WTC11 (cell line): ENCODE data around the gene FBXO31. TPM values are rescaled to one million over a fixed set of nuclear protein-coding genes. Genes with fewer than 3 reads are reported as not detected.

Source experiments
- ATAC-seq: fragments of 200-7000 bp; cut with Tn5 transposase; 2 replicates; pipeline ENCODE4 v1.10.0; 2021; ENCODE audit warnings: mild to moderate bottlenecking, moderate library complexity
- CTCF ChIA-PET: fragments of 300-600 bp; sonication (Branson Sonifier 250); formaldehyde crosslinking; loops from one replicate; lab custom pipeline; 2021; ENCODE audit warnings: antibody characterized with exemption; lab: Charles Lee
- POLR2A ChIA-PET: fragments of 350-600 bp; sonication (Branson Sonifier 250); formaldehyde crosslinking; loops from one replicate; lab custom pipeline; 2021; ENCODE audit warnings: antibody characterized with exemption; lab: Charles Lee
- DNase-seq: peaks from one replicate; pipeline ENCODE4 v3.0.0; 2021; ENCODE audit warnings: low spot score
- H3K27ac Mint-ChIP-seq: 2 replicates; pipeline ENCODE4 v1.8.0; 2021; ENCODE audit warnings: mixed read lengths
- H3K27me3 Mint-ChIP-seq: 2 replicates; pipeline ENCODE4 v1.8.0; 2021; ENCODE audit warnings: low read depth, mild to moderate bottlenecking, moderate library complexity, mixed read lengths
- H3K36me3 Mint-ChIP-seq: 2 replicates; pipeline ENCODE4 v1.8.0; 2021; ENCODE audit warnings: mixed read lengths
- H3K4me1 Mint-ChIP-seq: 2 replicates; pipeline ENCODE4 v1.8.0; 2022; ENCODE audit warnings: mixed read lengths
- H3K4me3 Mint-ChIP-seq: 2 replicates; pipeline ENCODE4 v1.8.0; 2021; ENCODE audit warnings: mild to moderate bottlenecking, moderate library complexity, mixed read lengths
- H3K9me3 Mint-ChIP-seq: 2 replicates; pipeline ENCODE4 v1.8.0; 2021; ENCODE audit warnings: mixed read lengths
- AR ChIP-seq: fragments of 250-450 bp; sonication (Bioruptor Pico); IDR thresholded peaks from 2 replicates; pipeline ENCODE4 v1.9.0; 2021; ENCODE audit warnings: mild to moderate bottlenecking
- ATF1 ChIP-seq: sonication (generic); formaldehyde crosslinking; IDR thresholded peaks from 2 replicates; pipeline ENCODE4 v1.8.1; 2023; ENCODE audit warnings: mild to moderate bottlenecking, moderate library complexity, missing genetic modification reagents
- CREM ChIP-seq: sonication (generic); formaldehyde crosslinking; IDR thresholded peaks from 2 replicates; pipeline ENCODE4 v1.8.1; 2022; ENCODE audit warnings: mild to moderate bottlenecking, missing genetic modification reagents, moderate library complexity
- E2F5 ChIP-seq: sonication (generic); formaldehyde crosslinking; IDR thresholded peaks from 2 replicates; pipeline ENCODE4 v1.8.1; 2022; ENCODE audit warnings: mild to moderate bottlenecking, moderate library complexity, missing genetic modification reagents
- EMX1 ChIP-seq: fragments of 250-450 bp; sonication (Bioruptor Pico); IDR thresholded peaks from 2 replicates; pipeline ENCODE4 v1.8.0; 2021; ENCODE audit warnings: mild to moderate bottlenecking
- FOXK1 ChIP-seq: sonication (generic); formaldehyde crosslinking; IDR thresholded peaks from 2 replicates; pipeline ENCODE4 v1.8.0; 2022; ENCODE audit warnings: mild to moderate bottlenecking, moderate library complexity, missing genetic modification reagents
- FOXP1 ChIP-seq: sonication (generic); formaldehyde crosslinking; IDR thresholded peaks from 2 replicates; pipeline ENCODE4 v1.8.0; 2022; ENCODE audit warnings: missing genetic modification reagents, mild to moderate bottlenecking, moderate library complexity, borderline replicate concordance
- GABPB1 ChIP-seq: sonication (generic); formaldehyde crosslinking; IDR thresholded peaks from 2 replicates; pipeline ENCODE4 v1.8.1; 2023; ENCODE audit warnings: mild to moderate bottlenecking, missing genetic modification reagents
- IRF2 ChIP-seq: sonication (generic); formaldehyde crosslinking; IDR thresholded peaks from 2 replicates; pipeline ENCODE4 v1.8.0; 2022; ENCODE audit warnings: low read depth, missing genetic modification reagents, borderline replicate concordance
- JAZF1 ChIP-seq: fragments of 250-450 bp; sonication (Bioruptor Pico); IDR thresholded peaks from 2 replicates; pipeline ENCODE4 v1.9.0; 2021; ENCODE audit warnings: moderate library complexity, mild to moderate bottlenecking, inconsistent platforms
- MAX ChIP-seq: sonication (generic); formaldehyde crosslinking; IDR thresholded peaks from 2 replicates; pipeline ENCODE4 v1.8.0; 2022; ENCODE audit warnings: mild to moderate bottlenecking, missing genetic modification reagents
- PREB ChIP-seq: sonication (generic); formaldehyde crosslinking; IDR thresholded peaks from 2 replicates; pipeline ENCODE4 v1.8.1; 2022; ENCODE audit warnings: mild to moderate bottlenecking, missing genetic modification reagents, moderate library complexity, borderline replicate concordance
- SOX15 ChIP-seq: fragments of 250-450 bp; sonication (Bioruptor Pico); IDR thresholded peaks from 2 replicates; pipeline ENCODE4 v1.9.0; 2021; ENCODE audit warnings: mild to moderate bottlenecking
- ZBTB21 ChIP-seq: sonication (generic); formaldehyde crosslinking; IDR thresholded peaks from 2 replicates; pipeline ENCODE4 v1.8.1; 2023; ENCODE audit warnings: mild to moderate bottlenecking, missing genetic modification reagents, borderline replicate concordance
- ZNF121 ChIP-seq: sonication (generic); formaldehyde crosslinking; IDR thresholded peaks from 2 replicates; pipeline ENCODE4 v1.8.0; 2023; ENCODE audit warnings: missing genetic modification reagents
- ZNF138 ChIP-seq: sonication (generic); formaldehyde crosslinking; conservative IDR thresholded peaks from 2 replicates; pipeline ENCODE4 v1.8.1; 2022; ENCODE audit warnings: mild to moderate bottlenecking, moderate library complexity, missing genetic modification reagents
- ZNF232 ChIP-seq: sonication (generic); formaldehyde crosslinking; IDR thresholded peaks from 2 replicates; pipeline ENCODE4 v1.8.0; 2022; ENCODE audit warnings: mild to moderate bottlenecking, missing genetic modification reagents
- ZNF317 ChIP-seq: sonication (generic); formaldehyde crosslinking; IDR thresholded peaks from 2 replicates; pipeline ENCODE4 v1.8.1; 2023; ENCODE audit warnings: low read depth, mild to moderate bottlenecking, moderate library complexity, missing genetic modification reagents, borderline replicate concordance
- ZNF396 ChIP-seq: fragments of 250-450 bp; sonication (Bioruptor Pico); IDR thresholded peaks from 2 replicates; pipeline ENCODE4 v1.8.0; 2021; ENCODE audit warnings: mild to moderate bottlenecking, moderate library complexity, borderline replicate concordance
- total RNA-seq: library from RNA; stranded (reverse); gene quantifications from 3 replicates; pipeline ENCODE4 v1.2.3, GENCODE V29; 2021
- TF ChIP-seq, protein P1 (sequence below): sonication (generic); formaldehyde crosslinking; IDR thresholded peaks from 2 replicates; pipeline ENCODE4 v1.8.1; 2022; ENCODE audit warnings: low read depth, missing genetic modification reagents, borderline replicate concordance
- TF ChIP-seq, protein P2 (sequence below): sonication (generic); formaldehyde crosslinking; IDR thresholded peaks from 2 replicates; pipeline ENCODE4 v1.8.1; 2023; ENCODE audit warnings: mild to moderate bottlenecking, missing genetic modification reagents, moderate library complexity
- TF ChIP-seq, protein P3 (sequence below): sonication (generic); formaldehyde crosslinking; IDR thresholded peaks from 2 replicates; pipeline ENCODE4 v1.8.0; 2022; ENCODE audit warnings: mild to moderate bottlenecking, missing genetic modification reagents
- TF ChIP-seq, protein P4 (sequence below): sonication (generic); formaldehyde crosslinking; IDR thresholded peaks from 2 replicates; pipeline ENCODE4 v1.8.0; 2023; ENCODE audit warnings: missing genetic modification reagents, mild to moderate bottlenecking, borderline replicate concordance

Gene FBXO31
- total RNA-seq, 1 experiment from 2014 or later = 22.6 TPM

- TF ChIP-seq JAZF1 (no peak), EMX1 (no peak), CREM (CRISPR knock-in tag) (no peak), IRF2 (CRISPR knock-in tag) (no peak), ZNF396 (no peak), E2F5 (CRISPR knock-in tag) (no peak), PREB (no peak)
- TF ChIP-seq, protein P1, sequence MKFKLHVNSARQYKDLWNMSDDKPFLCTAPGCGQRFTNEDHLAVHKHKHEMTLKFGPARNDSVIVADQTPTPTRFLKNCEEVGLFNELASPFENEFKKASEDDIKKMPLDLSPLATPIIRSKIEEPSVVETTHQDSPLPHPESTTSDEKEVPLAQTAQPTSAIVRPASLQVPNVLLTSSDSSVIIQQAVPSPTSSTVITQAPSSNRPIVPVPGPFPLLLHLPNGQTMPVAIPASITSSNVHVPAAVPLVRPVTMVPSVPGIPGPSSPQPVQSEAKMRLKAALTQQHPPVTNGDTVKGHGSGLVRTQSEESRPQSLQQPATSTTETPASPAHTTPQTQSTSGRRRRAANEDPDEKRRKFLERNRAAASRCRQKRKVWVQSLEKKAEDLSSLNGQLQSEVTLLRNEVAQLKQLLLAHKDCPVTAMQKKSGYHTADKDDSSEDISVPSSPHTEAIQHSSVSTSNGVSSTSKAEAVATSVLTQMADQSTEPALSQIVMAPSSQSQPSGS (CRISPR knock-in tag) = no peak
- TF ChIP-seq, protein P2, sequence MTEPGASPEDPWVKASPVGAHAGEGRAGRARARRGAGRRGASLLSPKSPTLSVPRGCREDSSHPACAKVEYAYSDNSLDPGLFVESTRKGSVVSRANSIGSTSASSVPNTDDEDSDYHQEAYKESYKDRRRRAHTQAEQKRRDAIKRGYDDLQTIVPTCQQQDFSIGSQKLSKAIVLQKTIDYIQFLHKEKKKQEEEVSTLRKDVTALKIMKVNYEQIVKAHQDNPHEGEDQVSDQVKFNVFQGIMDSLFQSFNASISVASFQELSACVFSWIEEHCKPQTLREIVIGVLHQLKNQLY (CRISPR knock-in tag) = no peak
- TF ChIP-seq, protein P3, sequence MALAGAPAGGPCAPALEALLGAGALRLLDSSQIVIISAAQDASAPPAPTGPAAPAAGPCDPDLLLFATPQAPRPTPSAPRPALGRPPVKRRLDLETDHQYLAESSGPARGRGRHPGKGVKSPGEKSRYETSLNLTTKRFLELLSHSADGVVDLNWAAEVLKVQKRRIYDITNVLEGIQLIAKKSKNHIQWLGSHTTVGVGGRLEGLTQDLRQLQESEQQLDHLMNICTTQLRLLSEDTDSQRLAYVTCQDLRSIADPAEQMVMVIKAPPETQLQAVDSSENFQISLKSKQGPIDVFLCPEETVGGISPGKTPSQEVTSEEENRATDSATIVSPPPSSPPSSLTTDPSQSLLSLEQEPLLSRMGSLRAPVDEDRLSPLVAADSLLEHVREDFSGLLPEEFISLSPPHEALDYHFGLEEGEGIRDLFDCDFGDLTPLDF (CRISPR knock-in tag) = no peak
- TF ChIP-seq, protein P4, sequence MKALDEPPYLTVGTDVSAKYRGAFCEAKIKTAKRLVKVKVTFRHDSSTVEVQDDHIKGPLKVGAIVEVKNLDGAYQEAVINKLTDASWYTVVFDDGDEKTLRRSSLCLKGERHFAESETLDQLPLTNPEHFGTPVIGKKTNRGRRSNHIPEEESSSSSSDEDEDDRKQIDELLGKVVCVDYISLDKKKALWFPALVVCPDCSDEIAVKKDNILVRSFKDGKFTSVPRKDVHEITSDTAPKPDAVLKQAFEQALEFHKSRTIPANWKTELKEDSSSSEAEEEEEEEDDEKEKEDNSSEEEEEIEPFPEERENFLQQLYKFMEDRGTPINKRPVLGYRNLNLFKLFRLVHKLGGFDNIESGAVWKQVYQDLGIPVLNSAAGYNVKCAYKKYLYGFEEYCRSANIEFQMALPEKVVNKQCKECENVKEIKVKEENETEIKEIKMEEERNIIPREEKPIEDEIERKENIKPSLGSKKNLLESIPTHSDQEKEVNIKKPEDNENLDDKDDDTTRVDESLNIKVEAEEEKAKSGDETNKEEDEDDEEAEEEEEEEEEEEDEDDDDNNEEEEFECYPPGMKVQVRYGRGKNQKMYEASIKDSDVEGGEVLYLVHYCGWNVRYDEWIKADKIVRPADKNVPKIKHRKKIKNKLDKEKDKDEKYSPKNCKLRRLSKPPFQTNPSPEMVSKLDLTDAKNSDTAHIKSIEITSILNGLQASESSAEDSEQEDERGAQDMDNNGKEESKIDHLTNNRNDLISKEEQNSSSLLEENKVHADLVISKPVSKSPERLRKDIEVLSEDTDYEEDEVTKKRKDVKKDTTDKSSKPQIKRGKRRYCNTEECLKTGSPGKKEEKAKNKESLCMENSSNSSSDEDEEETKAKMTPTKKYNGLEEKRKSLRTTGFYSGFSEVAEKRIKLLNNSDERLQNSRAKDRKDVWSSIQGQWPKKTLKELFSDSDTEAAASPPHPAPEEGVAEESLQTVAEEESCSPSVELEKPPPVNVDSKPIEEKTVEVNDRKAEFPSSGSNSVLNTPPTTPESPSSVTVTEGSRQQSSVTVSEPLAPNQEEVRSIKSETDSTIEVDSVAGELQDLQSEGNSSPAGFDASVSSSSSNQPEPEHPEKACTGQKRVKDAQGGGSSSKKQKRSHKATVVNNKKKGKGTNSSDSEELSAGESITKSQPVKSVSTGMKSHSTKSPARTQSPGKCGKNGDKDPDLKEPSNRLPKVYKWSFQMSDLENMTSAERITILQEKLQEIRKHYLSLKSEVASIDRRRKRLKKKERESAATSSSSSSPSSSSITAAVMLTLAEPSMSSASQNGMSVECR (CRISPR knock-in tag) = no peak
Observed at GRCh38 chr16:87418216-87418615, 34.6 kb upstream of the FBXO31 start (continued).

GRCh38 chr16:87417528-87417910 lies 33.9 kb upstream of the FBXO31 start:
- ATAC-seq (no peak), DNase-seq (no peak)
- Mint-ChIP-seq H3K4me3 (no peak overlapping the region), H3K36me3 (peaks cover 52% of the 10 kb centered on the region), H3K27ac (no peak overlapping the region), H3K27me3 (no peaks in the 10 kb centered on the region), H3K9me3 (no peaks in the 10 kb centered on the region)
- ChIA-PET CTCF (interaction anchor here (1.1 to 1.6 kb wide), 9 partner anchors 12 to 219 kb away, joined by 3 to 19 read pairs (median 4); no protein-coding TSS in a partner anchor), POLR2A (no interaction called here)
- TF ChIP-seq ZNF232 (CRISPR knock-in tag) (no peak), FOXK1 (no peak), AR (CRISPR knock-in tag) (no peak), GABPB1 (CRISPR knock-in tag) (no peak), SOX15 (CRISPR knock-in tag) (no peak), MAX (CRISPR knock-in tag) (no peak), ATF1 (CRISPR knock-in tag) (no peak), ZNF138 (CRISPR knock-in tag) (no peak), JAZF1 (no peak), ZBTB21 (CRISPR knock-in tag) (no peak), FOXP1 (CRISPR knock-in tag) (no peak), ZNF317 (no peak), ZNF121 (no peak)
- TF ChIP-seq, all 79 proteins: peak for 0
- H3K4me1 Mint-ChIP-seq = peaks cover 1% of the 10 kb centered on the region; the same call in 1 of the 2 replicates
